Endothelial cell of umbilical vein (primary cell): ENCODE measurements around the gene TMEM164. TPM values are rescaled to one million over a fixed set of nuclear protein-coding genes. Genes with fewer than 3 reads are reported as not detected.

Experiments used
- BruUV-seq: library from RNA; stranded (reverse); fragments of 400-500 nt; replicated peaks from 2 replicates; lab custom pipeline; 2021; lab: Mats Ljungman, UMichigan
- CTCF ChIA-PET: fragments of 300-600, 350-600 bp; sonication (Branson Sonifier 250); formaldehyde crosslinking; loops from one replicate; lab custom pipeline; 2021; ENCODE audit warnings: antibody characterized with exemption, inconsistent platforms; lab: Charles Lee
- POLR2A ChIA-PET: fragments of 300-600, 350-600 bp; sonication (Branson Sonifier 250); formaldehyde crosslinking; loops from one replicate; lab custom pipeline; 2021; ENCODE audit warnings: antibody characterized with exemption, inconsistent platforms; lab: Charles Lee
- DNase-seq: peaks from one replicate; pipeline ENCODE4 v3.0.0-alpha.2; 2011; ENCODE audit warnings: low read depth, low spot score
- FAIRE-seq: peaks from 2 replicates; lab custom pipeline; 2011; peaks lifted over from hg19 to GRCh38; lab: Jason Lieb, UNC
- H2AFZ ChIP-seq: 2 replicates; pipeline ENCODE4 v1.6.0; 2012; ENCODE audit warnings: low read depth, low read length, control low read depth, inconsistent platforms
- H3K27ac ChIP-seq: 2 replicates; pipeline ENCODE4 v1.5.1; 2011; ENCODE audit warnings: low read depth, mild to moderate bottlenecking, control low read depth, low read length, moderate library complexity; ENCODE audit not compliant: insufficient read depth
- H3K27me3 ChIP-seq, 2 experiments: 2 replicates each; pipeline versions ENCODE4 v1.6.0 to v1.6.1; 2011; ENCODE audit warnings: low read length in 2 of 2, mixed read lengths in 1 of 2; ENCODE audit not compliant: control insufficient read depth in 2 of 2, insufficient read depth in 2 of 2
- H3K36me3 ChIP-seq, 2 experiments: 2 replicates in 1 of 2; 3 replicates in 1 of 2; pipeline ENCODE4 v1.5.1; 2011; ENCODE audit warnings: low read length in 2 of 2, mild to moderate bottlenecking in 1 of 2, moderate library complexity in 1 of 2; ENCODE audit not compliant: control insufficient read depth in 2 of 2, insufficient read depth in 2 of 2; ENCODE audit errors: extremely low read depth in 1 of 2
- H3K4me1 ChIP-seq: 3 replicates; pipeline ENCODE4 v1.5.1; 2011; ENCODE audit warnings: mild to moderate bottlenecking, low read length; ENCODE audit not compliant: control insufficient read depth, insufficient read depth; ENCODE audit errors: extremely low read depth
- H3K4me2 ChIP-seq: 2 replicates; pipeline ENCODE4 v1.6.1; 2011; ENCODE audit warnings: low read length, control low read depth, mixed read lengths; ENCODE audit not compliant: insufficient read depth
- H3K4me3 ChIP-seq, 3 experiments: fragments of 200-600 bp in 1 of 3; sonication (generic), shearing (Covaris generic) in 1 of 3; replicated peaks in 1 of 3; 2 replicates each; pipeline ENCODE4 v1.5.1; 2011 to 2016; ENCODE audit warnings: control low read depth in 3 of 3, low read length in 3 of 3, mild to moderate bottlenecking in 2 of 3, inconsistent platforms in 1 of 3, low read depth in 1 of 3, moderate library complexity in 1 of 3; ENCODE audit not compliant: insufficient read depth in 1 of 3
- H3K79me2 ChIP-seq: 2 replicates; pipeline ENCODE4 v1.6.0; 2012; ENCODE audit warnings: low read length, inconsistent platforms; ENCODE audit not compliant: control insufficient read depth, insufficient read depth
- H3K9ac ChIP-seq: replicated peaks from 2 replicates; pipeline ENCODE3; 2011; ENCODE audit warnings: low read length, control low read depth; ENCODE audit not compliant: insufficient read depth; ENCODE audit errors: extremely low read depth
- H3K9me1 ChIP-seq: replicated peaks from 3 replicates; pipeline ENCODE4 v1.6.0; 2011; ENCODE audit warnings: mild to moderate bottlenecking, low read length; ENCODE audit not compliant: control insufficient read depth, insufficient read depth; ENCODE audit errors: extremely low read depth
- H3K9me3 ChIP-seq: replicated peaks from 2 replicates; pipeline ENCODE4 v1.5.1; 2012; ENCODE audit warnings: low read length, inconsistent platforms; ENCODE audit not compliant: control insufficient read depth, insufficient read depth
- H4K20me1 ChIP-seq: replicated peaks from 2 replicates; pipeline ENCODE3; 2011; ENCODE audit warnings: mild to moderate bottlenecking, low read length; ENCODE audit not compliant: control insufficient read depth, insufficient read depth; ENCODE audit errors: extremely low read depth
- EZH2 ChIP-seq: IDR thresholded peaks from 2 replicates; pipeline ENCODE4 v1.6.1; 2012; ENCODE audit warnings: borderline replicate concordance, low read depth, mild to moderate bottlenecking, moderate library complexity, low read length, inconsistent platforms; ENCODE audit not compliant: severe bottlenecking
- FOS ChIP-seq: IDR thresholded peaks from 2 replicates; pipeline ENCODE4 v1.6.1; 2011; ENCODE audit warnings: mild to moderate bottlenecking, low read length, moderate library complexity, borderline replicate concordance; ENCODE audit not compliant: insufficient read depth
- GATA2 ChIP-seq: IDR thresholded peaks from 2 replicates; pipeline ENCODE4 v1.7.0; 2011; ENCODE audit warnings: low read depth, mild to moderate bottlenecking, moderate library complexity, mixed read lengths, low read length; ENCODE audit not compliant: insufficient read length, insufficient read depth
- JUN ChIP-seq: IDR thresholded peaks from 2 replicates; pipeline ENCODE4 v1.6.1; 2011; ENCODE audit warnings: borderline replicate concordance, low read depth; ENCODE audit not compliant: insufficient read length, insufficient read depth
- MYC ChIP-seq: IDR thresholded peaks from one replicate; pipeline ENCODE4 v1.6.1; 2011; ENCODE audit warnings: mild to moderate bottlenecking, low read depth, low read length
- POLR2A ChIP-seq: IDR thresholded peaks from 2 replicates; pipeline ENCODE4 v1.6.1; 2012; ENCODE audit warnings: low read depth, mild to moderate bottlenecking, control low read depth, low read length
- POLR2AphosphoS5 ChIP-seq: IDR thresholded peaks from 2 replicates; pipeline ENCODE4 v1.6.1; 2012; ENCODE audit warnings: low read depth, mild to moderate bottlenecking, control low read depth, low read length, moderate library complexity; ENCODE audit not compliant: insufficient read depth
- dilution Hi-C: fragments of 300-500 bp; cut with MboI; formaldehyde crosslinking; loops from one replicate; pipeline ENCODE4 v1.15.0; 2019; ENCODE audit warnings: low sequenced_read_pairs; ENCODE audit not compliant: extremely low pct_ligation_motif_present
- intact Hi-C: fragments of 100-400 bp; cut with micrococcal nuclease; formaldehyde crosslinking; loops from one replicate; pipeline ENCODE4 v1.10.0; 2022
- polyA plus RNA-seq, 4 experiments: library from polyadenylated mRNA; depleted of rRNA in 3 of 4; stranded (reverse) in 3 of 4; unstranded in 1 of 4; fragments of >200 nt; gene quantifications; 2 replicates each; pipeline versions ENCODE4 v1.2.1 to v1.2.3, GENCODE V29; 2011 to 2012; ENCODE audit warnings: missing spikeins in 1 of 4
- total RNA-seq: library from RNA; stranded (reverse); gene quantifications from 2 replicates; pipeline ENCODE4 v1.2.3, GENCODE V29; 2021
- TF ChIP-seq, protein P1 (sequence below), 2 donors: IDR thresholded peaks; 1 replicate in 1 of 2; 2 replicates in 1 of 2; pipeline ENCODE4 v1.5.1; 2011; ENCODE audit warnings: low read length in 2 of 2, mild to moderate bottlenecking in 2 of 2, moderate library complexity in 2 of 2, control low read depth in 1 of 2, inconsistent platforms in 1 of 2, low read depth in 1 of 2; ENCODE audit not compliant: insufficient read depth in 1 of 2; ENCODE audit errors: extremely low read depth in 1 of 2
- TF ChIP-seq, protein P2 (sequence below): IDR thresholded peaks from 2 replicates; pipeline ENCODE4 v1.6.1; 2011; ENCODE audit not compliant: insufficient read depth, insufficient read length

Gene TMEM164
- total and polyA plus RNA-seq, 2 donors (not counting 3 experiments of a cell fraction or from before 2014, with no cell fraction given): 12.8 to 22.2 TPM

DNA sequence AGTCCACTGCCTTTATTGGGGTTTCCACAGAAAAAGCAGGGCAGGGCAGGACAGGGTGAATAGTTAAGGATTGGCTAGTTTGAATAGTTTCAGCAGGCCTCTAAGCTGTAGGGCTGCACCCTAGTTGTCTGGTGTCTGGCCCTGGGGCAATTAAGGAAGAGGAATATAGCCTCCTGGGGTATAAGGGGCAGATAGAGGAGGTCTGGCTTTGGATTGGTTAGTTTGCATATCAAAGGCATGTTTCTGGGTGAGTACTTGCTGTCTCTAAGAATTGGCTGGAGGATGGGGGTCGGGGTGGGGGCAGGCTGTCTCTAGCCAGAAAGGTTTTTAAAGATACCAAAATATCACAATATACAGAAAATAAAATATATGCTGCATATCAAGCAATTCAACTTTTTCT lies 100.4 kb downstream of the TMEM164 start:
- Histone ChIP-seq H3K4me3 (no peak overlapping the region), H3K9me1 (no peaks in the 10 kb centered on the region), H3K27ac (no peak overlapping the region), H3K9me3 (no peaks in the 10 kb centered on the region), H4K20me1 (no peaks in the 10 kb centered on the region), H3K4me2 (no peak overlapping the region), H3K79me2 (no peaks in the 10 kb centered on the region), H2AFZ (no peak overlapping the region), H3K9ac (no peak overlapping the region), H3K27me3 (no peaks in the 10 kb centered on the region), H3K4me1 (no peaks in the 10 kb centered on the region), H3K36me3 (no peaks in the 10 kb centered on the region)
- ChIA-PET CTCF (no interaction called here), POLR2A (no interaction called here)
- BruUV-seq: no TSS peak
- FAIRE-seq (no peak), DNase-seq (no peak)
- dilution Hi-C loops: no loop called here
- TF ChIP-seq POLR2AphosphoS5: no peak
- intact Hi-C loops: no loop called here

DNA sequence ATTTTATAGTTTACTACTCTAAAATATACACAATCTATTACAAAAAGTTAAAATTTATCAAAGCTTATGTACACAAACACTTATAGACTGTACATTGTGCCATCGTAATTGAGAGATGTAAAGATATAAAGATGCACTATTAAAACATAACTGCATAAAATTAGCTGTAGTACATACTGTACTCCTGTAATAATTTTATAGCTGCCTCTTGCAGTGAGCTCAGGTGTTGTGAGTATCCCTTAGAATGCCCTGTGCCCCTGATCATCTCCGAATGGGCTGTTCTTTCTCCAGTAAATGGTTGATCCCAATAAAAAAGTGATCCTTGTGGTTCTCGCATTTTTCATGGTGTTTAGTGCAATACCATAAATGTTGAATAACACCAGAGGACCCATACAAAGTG lies 101.2 kb downstream of the TMEM164 start:
- intact Hi-C loops (no loop called here), dilution Hi-C loops (no loop called here)
- H3K4me1 ChIP-seq: no peaks in the 10 kb centered on the region
- no peaks in the 10 kb centered on the region for H4K20me1 ChIP-seq
- H3K36me3 ChIP-seq: no peaks in the 10 kb centered on the region
- ChIA-PET POLR2A (no interaction called here), CTCF (no interaction called here)
- no peak overlapping the region for H3K4me2 ChIP-seq
- no peaks in the 10 kb centered on the region for H3K9me1 ChIP-seq
- H3K79me2 ChIP-seq: no peaks in the 10 kb centered on the region
- BruUV-seq: no TSS peak
- H2AFZ ChIP-seq: no peak overlapping the region
- peak; percentile 46 for FAIRE-seq
- TF ChIP-seq GATA2: no peak
- TF ChIP-seq, protein P1, sequence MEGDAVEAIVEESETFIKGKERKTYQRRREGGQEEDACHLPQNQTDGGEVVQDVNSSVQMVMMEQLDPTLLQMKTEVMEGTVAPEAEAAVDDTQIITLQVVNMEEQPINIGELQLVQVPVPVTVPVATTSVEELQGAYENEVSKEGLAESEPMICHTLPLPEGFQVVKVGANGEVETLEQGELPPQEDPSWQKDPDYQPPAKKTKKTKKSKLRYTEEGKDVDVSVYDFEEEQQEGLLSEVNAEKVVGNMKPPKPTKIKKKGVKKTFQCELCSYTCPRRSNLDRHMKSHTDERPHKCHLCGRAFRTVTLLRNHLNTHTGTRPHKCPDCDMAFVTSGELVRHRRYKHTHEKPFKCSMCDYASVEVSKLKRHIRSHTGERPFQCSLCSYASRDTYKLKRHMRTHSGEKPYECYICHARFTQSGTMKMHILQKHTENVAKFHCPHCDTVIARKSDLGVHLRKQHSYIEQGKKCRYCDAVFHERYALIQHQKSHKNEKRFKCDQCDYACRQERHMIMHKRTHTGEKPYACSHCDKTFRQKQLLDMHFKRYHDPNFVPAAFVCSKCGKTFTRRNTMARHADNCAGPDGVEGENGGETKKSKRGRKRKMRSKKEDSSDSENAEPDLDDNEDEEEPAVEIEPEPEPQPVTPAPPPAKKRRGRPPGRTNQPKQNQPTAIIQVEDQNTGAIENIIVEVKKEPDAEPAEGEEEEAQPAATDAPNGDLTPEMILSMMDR (IDR thresholded peaks at IDR 0.05; ENCODE audit: extremely low read depth in 1 of 2, insufficient read depth in 1 of 2, low read depth in 1 of 2, low read length in 2 of 2): no peak
- no peak for TF ChIP-seq POLR2A
- TF ChIP-seq, protein P2, sequence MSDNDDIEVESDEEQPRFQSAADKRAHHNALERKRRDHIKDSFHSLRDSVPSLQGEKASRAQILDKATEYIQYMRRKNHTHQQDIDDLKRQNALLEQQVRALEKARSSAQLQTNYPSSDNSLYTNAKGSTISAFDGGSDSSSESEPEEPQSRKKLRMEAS: no peak
- no peak for TF ChIP-seq EZH2
- no peak for TF ChIP-seq POLR2AphosphoS5
- no peak for TF ChIP-seq FOS
- no peak for TF ChIP-seq JUN
- no peak for TF ChIP-seq MYC
- no peak overlapping the region for H3K4me3 ChIP-seq
- H3K9me3 ChIP-seq: no peaks in the 10 kb centered on the region
- no peak overlapping the region for H3K27ac ChIP-seq
- H3K27me3 ChIP-seq: no peaks in the 10 kb centered on the region
- no peak for DNase-seq
- H3K9ac ChIP-seq: no peak overlapping the region
